HG02981 (cell line): ENCODE results near the gene KIFC1.
A peak's percentile ranks its signal among the peaks of the same experiment; 100 is the strongest.
"Not testable (repeated sequence)": the region's sequence is repeated elsewhere in the genome, so short reads cannot be mapped to it uniquely, and the experiment has no call there.

Experiments
- ATAC-seq: cut with Tn5 transposase; IDR thresholded peaks from one replicate; pipeline ENCODE4 v1.9.1; 2021; ENCODE audit warnings: mild to moderate bottlenecking, moderate library complexity; ENCODE audit not compliant: unreplicated experiment

KIFC1 gene

DNA sequence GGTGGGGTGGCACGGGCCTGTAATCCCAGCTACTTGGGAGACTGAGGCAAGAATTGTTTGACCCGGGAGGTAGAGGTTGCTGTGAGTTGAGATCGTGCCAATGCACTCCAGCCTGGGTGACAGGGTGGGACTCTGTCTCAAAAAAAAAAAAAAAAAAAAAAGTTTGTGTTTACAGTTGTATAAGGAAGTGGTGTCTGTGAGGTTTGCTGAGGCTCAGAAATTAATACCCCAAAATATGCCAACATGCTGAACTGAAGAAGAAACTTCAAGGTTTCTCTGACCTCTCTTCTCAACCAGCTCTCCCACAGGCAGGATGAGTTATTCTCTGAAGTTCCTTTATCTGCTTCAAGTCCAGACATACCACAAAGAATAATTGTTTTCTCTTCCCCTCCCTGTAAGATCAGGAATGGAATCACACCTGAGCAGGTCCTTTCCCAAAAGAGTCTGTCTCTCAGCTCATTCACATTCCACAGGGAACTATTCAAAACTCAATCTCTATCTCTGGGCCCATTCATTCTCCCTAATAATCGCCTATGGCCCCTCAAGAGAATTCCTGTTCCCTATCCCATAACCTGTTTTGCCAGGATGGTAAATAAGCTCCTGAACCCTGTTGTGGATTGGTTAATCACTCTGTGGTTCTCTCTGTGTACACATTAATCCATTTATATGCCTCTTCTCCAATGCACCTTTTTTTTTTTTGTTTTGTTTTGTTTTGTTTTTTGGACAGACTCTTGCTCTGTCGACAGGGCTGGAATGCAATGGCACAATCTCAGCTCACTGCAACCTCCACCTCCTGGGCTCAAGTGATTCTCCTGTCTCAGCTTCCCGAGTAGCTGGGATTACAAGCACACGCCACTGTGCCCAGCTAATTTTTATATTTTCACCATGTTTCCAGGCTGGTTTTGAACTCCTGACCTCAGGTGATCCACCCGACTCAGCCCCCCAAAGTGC is 17.4 kb upstream of the KIFC1 start:
- ATAC-seq = no peak

DNA sequence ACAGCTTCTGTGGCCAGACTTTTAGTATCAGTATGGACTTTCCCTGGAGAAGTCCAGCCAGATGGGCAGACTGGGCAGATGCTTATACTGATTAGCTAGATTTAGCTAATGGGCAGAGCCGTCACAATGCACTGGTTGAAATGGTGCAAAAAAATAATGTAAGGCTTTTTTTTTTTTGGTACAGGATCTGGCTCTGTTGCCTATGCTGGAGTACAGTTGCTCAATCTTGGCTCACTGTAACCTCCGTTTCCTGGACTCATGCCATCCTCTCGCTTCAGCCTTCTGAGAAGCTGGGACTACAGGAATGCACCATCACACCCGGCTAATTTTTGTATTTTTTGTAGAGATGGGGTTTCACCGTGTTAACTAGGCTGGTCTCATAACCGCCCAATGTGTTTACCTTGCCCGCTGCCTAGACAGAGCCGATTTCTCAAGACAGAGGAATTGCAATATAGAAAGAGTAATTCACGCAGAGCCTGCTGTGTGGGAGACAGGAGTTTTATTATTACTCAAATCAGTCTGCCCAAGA is 16.4 kb upstream of the KIFC1 start:
- no peak for ATAC-seq

DNA sequence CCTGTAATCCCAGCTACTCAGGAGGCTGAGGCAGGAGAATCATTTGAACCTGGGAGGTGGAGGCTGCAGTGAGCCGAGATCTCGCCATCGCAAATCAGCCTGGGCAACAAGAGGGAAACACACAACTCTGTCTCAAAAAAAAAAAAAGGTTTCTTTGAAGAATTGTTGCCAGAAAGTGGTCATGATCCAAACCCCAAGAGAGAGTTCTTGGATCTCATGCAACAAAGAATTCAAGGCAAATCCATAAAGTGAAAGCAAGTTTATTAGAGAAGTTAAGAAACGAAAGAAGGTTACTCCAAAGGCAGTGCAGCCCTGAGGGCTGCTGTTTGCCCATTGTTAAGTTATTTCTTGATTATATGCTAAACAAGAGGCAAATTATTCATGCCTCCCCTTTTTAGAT is 14.5 kb upstream of the KIFC1 start:
- ATAC-seq = no peak

DNA sequence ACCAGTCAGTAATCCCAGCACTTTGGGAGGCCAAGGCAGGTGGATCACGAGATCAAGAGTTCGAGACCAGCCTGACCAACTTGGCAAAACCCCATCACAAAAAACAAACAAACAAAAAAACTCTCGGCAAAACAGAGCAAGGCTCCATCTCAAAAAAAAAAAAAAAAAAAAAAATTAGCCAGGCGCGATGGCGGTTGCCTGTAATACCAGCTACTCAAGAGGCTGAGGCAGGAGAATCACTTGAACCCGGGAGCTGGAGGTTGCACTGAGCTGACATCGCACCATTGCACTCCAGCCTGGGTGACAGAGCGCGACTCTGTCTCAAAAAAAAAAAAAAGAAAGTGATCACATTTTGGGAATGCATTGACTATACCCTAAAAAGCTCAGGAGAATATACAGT is 12.4 kb upstream of the KIFC1 start:
- ATAC-seq = not testable (repeated sequence)

DNA sequence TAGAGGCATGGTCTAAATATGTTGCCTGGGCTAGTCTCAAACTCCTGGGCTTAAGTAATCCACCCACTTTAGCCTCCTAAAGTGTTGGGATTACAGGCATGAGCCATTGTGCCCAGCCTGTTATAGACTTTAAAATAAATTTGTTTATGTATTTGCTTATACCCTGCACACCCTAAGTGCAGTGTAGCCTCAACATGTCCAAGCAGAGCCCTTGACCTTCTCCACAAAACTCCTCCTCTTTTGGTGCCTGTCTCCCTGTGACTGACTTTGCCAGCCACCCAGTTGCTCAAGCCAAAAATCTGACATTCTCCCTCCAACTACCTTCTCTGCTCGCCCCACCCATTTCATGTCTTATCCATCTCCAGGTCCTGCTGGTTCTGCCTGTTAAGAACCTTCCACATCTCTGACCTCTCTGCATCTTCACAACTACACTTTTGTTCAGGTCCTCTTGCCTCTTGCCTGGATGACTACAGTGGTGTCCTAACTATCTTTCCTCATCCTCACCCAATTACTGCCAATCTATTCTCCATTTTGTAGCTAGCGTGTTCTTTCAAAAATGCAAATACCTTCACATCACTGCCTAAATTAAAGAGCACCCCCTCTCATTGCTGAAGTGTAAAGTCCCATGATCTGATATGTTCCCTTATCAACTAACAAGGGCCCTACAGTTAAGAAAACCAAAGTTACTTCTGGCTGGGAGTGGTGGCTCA is 11.2 kb upstream of the KIFC1 start:
- ATAC-seq = no peak

DNA sequence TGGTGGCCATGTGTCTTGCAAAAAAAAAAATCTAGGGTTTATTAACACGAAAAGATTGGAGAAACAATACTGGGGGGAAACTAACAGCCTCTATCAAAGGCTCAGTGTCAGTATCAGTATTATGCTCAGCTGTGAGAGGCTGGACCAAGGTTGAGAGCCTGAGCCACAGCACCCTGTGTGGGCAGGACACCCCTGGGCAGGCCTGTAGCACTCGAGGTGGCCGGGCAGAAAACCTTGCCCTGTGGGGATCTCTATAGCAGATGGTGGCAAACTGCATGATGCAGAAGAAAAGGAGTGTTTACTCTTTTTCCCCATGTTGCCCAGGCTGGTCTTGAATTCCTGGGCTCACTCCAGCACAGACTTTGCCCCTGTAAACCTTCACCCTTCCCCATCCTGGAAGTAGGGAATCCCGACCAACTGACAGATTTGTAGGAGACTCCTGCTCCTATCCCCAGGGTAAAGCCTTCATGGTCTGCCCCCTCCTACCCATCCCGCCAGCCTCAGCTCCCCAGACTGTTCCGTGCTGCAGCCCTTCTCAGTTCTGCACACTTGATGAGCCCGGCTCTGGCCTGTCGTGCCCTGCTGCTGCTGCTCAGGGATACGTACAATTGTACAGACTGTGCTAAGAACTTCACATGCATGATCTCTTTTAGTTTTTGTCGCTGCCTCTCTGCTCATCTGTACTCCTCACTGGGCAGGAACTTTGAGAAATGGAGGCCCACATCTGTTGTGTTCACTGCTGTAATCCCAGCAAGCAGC is 8.0 kb upstream of the KIFC1 start:
- ATAC-seq = no peak

DNA sequence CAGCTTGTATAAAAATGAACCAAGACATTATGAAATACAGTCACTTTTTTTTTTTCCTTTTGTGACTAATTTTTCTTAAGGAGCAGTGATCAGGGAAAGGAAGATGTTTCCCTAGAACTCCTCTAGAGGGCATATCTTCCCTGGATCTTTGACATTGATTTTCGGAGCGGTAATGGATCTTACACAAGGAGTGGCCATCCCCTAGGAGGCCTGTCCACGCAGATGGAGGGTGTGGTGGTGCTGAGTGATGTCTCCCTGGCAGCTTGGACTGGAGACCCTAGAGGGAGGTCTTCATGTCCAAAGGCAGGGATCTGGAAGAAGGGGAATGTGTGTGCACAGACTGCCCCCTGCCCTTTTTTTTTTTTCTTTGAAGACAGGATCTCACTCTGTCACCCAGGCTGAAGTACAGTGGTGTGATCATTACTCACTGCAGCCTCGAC is 7.0 kb upstream of the KIFC1 start:
- ATAC-seq = no peak

DNA sequence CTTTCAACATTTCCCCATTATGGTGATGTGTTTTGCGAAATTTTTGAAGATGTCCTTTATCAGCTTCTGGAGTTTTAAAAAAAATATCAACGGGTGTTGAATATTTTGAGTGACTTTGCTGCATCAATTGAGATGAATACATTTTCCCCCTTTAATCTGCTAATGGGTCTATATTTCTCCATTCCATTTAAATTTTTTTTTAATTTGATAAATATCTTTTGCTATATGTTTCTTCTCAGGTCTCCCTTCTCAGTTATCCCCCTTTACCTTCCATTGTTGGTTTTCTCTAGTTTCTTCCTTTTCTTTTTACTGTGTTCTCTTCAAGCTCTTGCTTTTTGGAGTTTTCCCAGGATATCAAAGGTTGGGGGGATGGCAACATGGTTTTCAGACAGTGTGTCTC is 1.4 kb upstream of the KIFC1 start:
- no peak for ATAC-seq

DNA sequence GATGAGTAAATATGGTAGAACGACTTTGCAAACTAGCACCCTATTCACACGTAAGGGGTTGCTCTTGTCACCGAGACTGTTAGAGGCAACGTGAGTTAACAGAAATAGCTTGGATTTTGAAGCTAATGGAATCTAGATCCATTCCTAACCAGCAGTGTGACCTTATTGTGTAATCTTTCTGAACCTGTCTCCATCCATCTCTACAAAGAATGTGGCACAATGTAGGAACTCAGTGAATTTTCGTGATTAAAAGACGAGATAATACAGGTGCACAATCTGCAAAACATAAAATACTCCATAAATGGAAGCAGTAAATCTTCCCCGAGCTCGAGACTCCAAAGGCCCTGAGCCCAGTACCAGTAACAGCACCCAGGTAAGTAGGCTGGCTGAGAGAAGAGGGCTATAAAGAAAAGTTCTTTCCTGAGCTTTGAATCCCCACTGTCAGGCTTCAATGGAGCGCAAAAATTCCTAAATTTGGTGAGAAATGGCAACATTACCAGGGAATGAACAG is 801 bp upstream of the KIFC1 start:
- ATAC-seq = no peak

DNA sequence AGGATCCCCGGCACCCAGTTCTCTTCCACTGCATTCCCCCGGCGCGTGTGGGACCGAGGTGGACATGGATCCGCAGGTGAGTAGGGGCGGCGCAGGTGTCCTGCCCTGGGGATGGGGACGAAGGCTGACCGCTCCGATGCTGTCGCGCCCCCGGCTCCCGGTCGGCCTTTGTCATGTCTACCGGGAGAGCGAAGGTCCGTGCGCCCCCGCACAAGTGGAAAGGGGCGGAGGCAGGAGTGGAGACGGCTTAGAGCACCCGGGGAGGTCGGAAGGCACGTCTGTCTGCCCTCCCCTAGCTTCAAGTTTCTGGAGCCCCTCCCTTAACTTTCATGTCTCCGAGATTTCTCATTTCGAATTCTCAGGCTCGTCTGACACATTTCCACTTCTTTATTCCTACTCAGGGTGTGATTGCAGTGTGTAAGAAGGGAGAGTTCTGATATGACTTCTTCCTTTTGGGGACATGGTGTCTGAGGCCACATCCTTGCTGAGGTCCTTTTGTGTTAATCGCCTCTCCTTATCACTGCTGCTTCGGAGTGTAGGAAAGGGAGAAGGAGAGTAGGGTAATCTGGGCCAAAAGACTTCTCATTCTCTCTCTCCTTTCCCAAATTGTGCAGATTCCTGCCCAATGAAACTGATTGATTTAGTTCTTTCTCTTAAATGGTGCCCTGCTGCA is 435 bp downstream of the KIFC1 start:
- peak; percentile 7 for ATAC-seq

DNA sequence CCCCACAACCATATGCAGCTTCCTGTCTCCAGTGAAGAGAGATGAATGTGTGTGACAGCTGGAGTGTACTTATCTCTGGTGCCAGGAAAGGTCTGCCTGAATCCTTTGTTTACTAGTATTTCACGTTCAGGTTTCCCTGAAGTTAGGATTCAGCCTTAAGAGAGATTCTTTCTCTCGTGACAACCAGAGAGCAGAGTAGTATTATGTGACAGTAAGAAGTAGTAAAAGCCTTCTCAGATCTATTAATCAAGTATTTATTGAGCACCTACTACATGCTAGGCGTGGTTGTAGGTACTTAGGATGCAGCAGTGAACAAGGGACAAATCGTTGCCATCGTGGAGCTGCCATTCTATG is 949 bp downstream of the KIFC1 start:
- no peak for ATAC-seq

DNA sequence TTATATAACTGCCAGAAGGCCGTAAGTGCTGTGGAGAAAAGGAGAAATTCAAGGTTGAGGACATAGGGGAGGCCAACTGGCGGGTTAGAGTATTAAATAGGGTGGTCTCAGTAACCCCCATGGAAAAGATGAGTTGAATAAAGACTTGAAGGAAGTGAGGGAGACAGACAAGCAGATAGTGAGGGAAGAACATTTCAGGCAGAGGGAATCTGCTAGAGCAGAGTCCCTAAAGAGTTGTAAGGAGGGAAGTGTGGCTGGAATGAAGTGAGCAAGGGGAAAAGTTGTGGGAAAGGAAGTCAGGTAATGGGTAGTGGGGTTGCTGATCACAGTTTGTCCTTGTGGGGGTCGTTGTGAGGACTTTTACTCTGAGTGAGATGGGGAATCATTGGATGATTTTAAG is 1.4 kb downstream of the KIFC1 start:
- ATAC-seq = no peak

DNA sequence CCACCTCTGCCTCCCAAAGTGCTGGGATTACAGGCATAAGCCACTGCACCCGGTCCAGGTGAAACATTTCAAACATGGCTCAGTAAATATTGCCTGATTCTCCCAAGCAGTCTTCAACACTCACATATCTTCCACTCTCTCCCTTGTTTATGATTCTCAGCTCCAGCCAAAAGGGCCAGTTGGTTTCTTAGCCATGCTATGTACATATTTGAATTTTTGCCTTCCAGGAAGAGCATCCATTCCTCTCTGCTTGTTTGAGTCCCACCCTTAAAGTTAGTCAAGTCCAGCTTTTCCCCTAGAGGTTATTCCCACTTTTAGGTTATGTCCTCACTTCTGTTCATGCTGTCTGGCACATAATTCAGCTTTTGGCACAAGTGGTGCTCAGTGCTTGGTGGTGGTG is 5.9 kb downstream of the KIFC1 start:
- no peak for ATAC-seq

DNA sequence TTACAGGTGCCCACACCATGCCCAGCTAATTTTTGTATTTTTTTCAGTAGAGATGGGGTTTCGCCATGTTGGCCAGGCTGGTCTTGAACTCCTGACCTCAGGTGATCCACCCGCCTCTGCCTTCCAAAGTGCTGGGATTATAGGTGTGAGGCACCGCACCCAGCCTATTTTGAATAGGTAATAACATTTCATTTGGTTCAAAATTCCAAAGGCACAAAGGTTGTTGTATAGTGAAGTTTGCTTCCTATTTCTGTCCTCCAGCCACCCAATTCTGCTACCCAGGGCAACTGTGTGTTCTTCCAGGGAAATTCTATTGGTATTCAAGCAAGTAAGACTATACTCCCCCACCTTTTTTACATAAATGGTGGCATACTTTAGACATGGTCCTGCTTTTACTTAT is 7.0 kb downstream of the KIFC1 start:
- not testable (repeated sequence) for ATAC-seq

DNA sequence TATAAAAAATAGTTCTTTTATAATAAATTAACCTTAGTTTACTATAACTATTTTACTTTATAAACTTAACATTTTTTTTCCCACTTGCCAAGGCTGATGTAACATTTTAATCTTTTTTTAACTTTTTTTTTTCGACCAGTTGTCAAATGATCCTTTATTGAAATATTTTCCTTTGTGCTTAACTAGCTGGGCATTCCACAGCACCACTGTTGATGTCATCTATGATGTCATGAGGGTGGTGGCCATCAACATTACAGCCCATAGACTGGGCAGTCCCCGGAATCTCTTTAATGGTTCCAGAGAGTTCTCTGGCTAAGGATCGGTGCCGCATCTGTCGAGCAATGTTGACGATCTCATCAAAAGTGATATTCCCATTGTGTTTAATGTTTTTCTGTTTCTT is 8.3 kb downstream of the KIFC1 start:
- not testable (repeated sequence) for ATAC-seq

DNA sequence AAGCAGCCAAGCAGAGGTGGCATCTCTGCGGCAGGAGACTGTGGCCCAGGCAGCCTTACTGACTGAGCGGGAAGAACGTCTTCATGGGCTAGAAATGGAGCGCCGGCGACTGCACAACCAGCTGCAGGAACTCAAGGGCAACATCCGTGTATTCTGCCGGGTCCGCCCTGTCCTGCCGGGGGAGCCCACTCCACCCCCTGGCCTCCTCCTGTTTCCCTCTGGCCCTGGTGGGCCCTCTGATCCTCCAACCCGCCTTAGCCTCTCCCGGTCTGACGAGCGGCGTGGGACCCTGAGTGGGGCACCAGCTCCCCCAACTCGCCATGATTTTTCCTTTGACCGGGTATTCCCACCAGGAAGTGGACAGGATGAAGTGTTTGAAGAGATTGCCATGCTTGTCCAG is 13.3 kb downstream of the KIFC1 start:
- no peak for ATAC-seq

DNA sequence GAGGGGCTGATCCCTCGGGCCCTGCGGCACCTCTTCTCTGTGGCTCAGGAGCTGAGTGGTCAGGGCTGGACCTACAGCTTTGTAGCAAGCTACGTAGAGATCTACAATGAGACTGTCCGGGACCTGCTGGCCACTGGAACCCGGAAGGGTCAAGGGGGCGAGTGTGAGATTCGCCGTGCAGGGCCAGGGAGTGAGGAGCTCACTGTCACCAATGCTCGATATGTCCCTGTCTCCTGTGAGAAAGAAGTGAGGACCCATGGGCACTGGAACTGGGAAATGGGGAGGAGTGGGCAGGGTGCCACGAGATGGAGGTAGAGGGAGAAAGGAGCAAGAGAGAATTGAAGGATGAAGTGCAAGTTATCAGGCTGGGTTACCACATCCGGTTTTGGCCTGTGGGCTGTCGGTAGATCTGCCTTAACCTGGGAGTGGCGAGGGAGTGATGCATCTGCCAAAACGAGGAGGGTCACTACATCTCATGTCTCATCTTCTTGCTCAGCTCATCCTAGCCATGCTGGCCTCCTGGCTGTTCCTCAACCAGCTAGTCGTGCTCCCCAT is 13.8 kb downstream of the KIFC1 start:
- no peak for ATAC-seq

DNA sequence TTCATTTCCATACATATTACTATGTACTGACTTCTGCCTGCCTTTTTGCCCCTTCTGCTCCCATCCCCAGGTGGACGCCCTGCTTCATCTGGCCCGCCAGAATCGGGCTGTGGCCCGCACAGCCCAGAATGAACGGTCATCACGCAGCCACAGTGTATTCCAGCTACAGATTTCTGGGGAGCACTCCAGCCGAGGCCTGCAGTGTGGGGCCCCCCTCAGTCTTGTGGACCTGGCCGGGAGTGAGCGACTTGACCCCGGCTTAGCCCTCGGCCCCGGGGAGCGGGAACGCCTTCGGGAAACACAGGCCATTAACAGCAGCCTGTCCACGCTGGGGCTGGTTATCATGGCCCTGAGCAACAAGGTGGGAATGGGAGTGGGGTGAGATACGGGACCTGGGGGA is 14.5 kb downstream of the KIFC1 start:
- ATAC-seq = no peak

DNA sequence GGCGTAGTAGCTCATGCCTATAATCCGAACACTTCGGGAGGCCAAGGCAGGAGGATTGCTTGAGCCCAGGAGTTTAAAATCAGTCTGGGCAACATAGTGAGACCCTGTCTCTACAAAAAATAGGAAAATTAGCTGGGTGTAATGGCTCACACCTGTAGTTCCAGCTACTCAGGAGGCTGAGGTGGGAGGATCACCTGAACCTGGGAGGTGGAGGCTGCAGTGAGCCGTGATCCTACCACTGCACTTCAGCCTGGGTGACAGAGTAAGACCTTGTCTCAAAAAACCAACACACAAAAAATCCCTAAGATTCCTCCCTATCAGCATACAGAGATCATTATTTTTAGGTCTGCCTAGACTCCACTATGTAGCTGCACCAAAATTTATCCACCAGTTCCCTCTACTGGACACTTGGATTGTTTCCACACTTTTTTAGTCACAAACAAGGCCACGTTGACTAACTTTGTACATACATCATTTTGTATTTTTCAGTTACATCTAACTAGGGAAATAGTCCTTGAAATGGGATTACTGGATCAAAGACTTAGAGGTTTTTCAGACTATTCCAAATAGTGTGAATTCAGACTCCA is 15.6 kb downstream of the KIFC1 start:
- ATAC-seq = no peak
